ENCODE results near the gene SYNE2.

DNA sequence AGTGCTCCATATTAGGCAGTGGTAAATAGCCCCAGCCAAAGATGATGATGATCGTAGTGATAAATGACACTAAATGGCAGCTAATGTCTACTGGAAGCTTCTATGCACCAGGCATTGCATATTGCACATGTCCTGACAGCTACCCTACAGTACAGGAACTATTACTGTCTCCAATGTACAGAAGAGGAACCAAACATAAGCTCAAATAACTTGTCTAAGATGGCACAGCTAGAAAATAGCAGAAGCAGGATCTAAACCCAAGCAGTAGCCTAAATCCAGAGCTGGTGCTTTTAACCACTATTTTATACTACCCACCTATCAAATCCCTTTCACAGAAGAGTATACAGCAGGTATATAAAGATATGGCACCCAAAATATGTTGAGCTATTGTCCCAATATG lies 412.4 kb downstream of the SYNE2 start:
- TF ChIP-seq EZH2phosphoT487 (IDR thresholded peaks at IDR 0.05; ENCODE audit: borderline replicate concordance, low read length), result no peak
- no peak for TF ChIP-seq CTCF (IDR thresholded peaks at IDR 0.05; ENCODE audit: low read depth, low read length, poor library complexity, severe bottlenecking)
